Ascending aorta (tissue), 2 donors: ENCODE results near the gene TEX11. TPM values are rescaled to one million over a fixed set of nuclear protein-coding genes. Genes with fewer than 3 reads are reported as not detected.

Experiments
- DNase-seq, 2 donors: peaks; one replicate each; pipeline ENCODE4 v3.0.0-alpha.2; 2019; ENCODE audit warnings: low spot score in 2 of 2
- H3K27ac ChIP-seq, 2 donors: fragments of 200-600 bp; sonication (generic); one replicate each; pipeline ENCODE4 v1.5.1; 2016 to 2017; ENCODE audit warnings: mild to moderate bottlenecking in 1 of 2
- H3K27me3 ChIP-seq: fragments of 200-600 bp; sonication (generic); one replicate; pipeline ENCODE4 v1.5.1; 2017
- H3K36me3 ChIP-seq, 2 donors: fragments of 200-600 bp; sonication (generic); one replicate each; pipeline ENCODE4 v1.5.1; 2016
- H3K4me1 ChIP-seq, 2 donors: fragments of 200-600 bp; sonication (generic); one replicate each; pipeline ENCODE4 v1.5.1; 2016 to 2017; ENCODE audit warnings: mild to moderate bottlenecking in 1 of 2
- H3K4me3 ChIP-seq, 2 donors: fragments of 200-600 bp; sonication (generic); one replicate each; pipeline ENCODE4 v1.5.1; 2016 to 2017; ENCODE audit warnings: mild to moderate bottlenecking in 1 of 2
- H3K9me3 ChIP-seq, 2 donors: fragments of 200-600 bp; sonication (generic); one replicate each; pipeline ENCODE4 v1.5.1; 2016
- intact Hi-C: fragments of 100-400 bp; cut with DNase I; formaldehyde crosslinking; loops from one replicate; pipeline ENCODE4 v1.15.1; 2023
- total RNA-seq: library from RNA; depleted of rRNA; stranded (reverse); fragments of >200 nt; gene quantifications from one replicate; pipeline ENCODE4 v1.1.0, GENCODE V29; 2016
- TF ChIP-seq, protein P1 (sequence below), 3 experiments: fragments of 200-600 bp in 2 of 3; fragments of 450-650 bp in 1 of 3; sonication (generic) in 2 of 3; IDR thresholded peaks; one replicate each; pipeline ENCODE4 v1.5.1; 2016 to 2019; ENCODE audit warnings: antibody characterized with exemption in 3 of 3, mild to moderate bottlenecking in 1 of 3, moderate library complexity in 1 of 3

TEX11 gene
- total RNA-seq, 1 donor from 2014 or later = not detected

DNA sequence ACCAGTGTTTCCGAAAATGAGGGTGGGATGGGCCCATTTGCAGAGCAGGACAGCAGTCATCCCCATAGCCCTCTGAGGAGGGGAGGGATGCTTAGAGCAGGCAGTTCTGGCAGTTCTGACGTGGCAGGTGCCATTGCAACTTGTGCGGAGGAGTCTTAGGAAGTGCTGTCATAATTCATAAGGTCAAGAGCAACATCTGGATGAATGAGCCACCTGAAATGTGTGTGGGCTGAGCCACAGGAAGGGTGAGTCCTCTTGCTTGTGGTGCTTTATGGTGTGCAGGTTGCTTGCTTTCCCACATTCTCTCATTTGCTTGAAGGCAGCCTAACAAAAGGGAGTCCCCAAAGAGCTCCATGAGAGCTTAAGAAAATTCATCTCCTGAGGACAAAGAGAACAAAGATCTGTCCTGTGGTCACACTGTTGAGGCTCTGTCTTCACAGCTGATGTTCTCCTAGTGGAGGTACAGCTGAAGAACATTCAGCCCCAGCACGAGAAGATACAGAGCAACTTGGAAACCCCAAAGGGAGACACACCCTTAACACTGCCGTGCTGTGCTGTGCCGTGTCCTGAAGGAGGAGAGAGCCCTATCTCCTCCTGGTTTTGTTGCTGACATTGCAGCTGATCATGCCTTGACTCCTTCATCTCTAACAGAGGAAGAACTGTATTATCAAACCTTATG, 403.6 kb downstream of the TEX11 start:
- intact Hi-C loops = no loop called here
- TF ChIP-seq, protein P1, sequence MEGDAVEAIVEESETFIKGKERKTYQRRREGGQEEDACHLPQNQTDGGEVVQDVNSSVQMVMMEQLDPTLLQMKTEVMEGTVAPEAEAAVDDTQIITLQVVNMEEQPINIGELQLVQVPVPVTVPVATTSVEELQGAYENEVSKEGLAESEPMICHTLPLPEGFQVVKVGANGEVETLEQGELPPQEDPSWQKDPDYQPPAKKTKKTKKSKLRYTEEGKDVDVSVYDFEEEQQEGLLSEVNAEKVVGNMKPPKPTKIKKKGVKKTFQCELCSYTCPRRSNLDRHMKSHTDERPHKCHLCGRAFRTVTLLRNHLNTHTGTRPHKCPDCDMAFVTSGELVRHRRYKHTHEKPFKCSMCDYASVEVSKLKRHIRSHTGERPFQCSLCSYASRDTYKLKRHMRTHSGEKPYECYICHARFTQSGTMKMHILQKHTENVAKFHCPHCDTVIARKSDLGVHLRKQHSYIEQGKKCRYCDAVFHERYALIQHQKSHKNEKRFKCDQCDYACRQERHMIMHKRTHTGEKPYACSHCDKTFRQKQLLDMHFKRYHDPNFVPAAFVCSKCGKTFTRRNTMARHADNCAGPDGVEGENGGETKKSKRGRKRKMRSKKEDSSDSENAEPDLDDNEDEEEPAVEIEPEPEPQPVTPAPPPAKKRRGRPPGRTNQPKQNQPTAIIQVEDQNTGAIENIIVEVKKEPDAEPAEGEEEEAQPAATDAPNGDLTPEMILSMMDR (IDR thresholded peaks at IDR 0.05) = no peak
- Histone ChIP-seq H3K27me3 (no peaks in the 10 kb centered on the region), H3K4me3 (no peak overlapping the region), H3K9me3 (no peaks in the 10 kb centered on the region), H3K4me1 (no peaks in the 10 kb centered on the region), H3K27ac (no peak overlapping the region), H3K36me3 (peaks cover 6 to 9% of the 10 kb centered on the region in 2 donors)
- DNase-seq = no peak

DNA sequence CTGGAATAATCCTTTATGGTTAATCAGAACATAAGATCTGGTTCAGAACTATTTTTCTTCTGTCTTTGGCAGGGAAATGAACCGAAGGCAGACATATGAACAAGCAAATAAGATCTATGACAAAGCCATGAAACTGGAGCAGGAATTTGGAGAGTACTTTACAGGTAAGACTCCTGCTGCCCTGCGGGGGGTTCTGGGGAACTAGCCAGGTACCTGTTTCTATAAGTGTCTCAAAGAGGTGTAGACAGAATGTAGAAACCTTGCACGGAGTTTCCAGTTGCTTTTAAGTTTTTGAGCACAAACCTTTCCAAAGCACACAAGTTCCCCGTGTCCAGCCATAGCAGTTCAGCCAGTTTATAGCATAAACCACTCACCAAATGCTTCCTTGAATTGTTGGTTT, 407.7 kb downstream of the TEX11 start:
- no peaks in the 10 kb centered on the region for H3K27me3 ChIP-seq
- DNase-seq = no peak
- no peaks in the 10 kb centered on the region for H3K4me1 ChIP-seq
- no peak overlapping the region for H3K4me3 ChIP-seq
- no peak overlapping the region for H3K27ac ChIP-seq
- H3K9me3 ChIP-seq = no peaks in the 10 kb centered on the region
- intact Hi-C loops = no loop called here
- TF ChIP-seq, protein P1 (IDR thresholded peaks at IDR 0.05) = no peak
- H3K36me3 ChIP-seq = peaks cover 16 to 17% of the 10 kb centered on the region in 2 donors

DNA sequence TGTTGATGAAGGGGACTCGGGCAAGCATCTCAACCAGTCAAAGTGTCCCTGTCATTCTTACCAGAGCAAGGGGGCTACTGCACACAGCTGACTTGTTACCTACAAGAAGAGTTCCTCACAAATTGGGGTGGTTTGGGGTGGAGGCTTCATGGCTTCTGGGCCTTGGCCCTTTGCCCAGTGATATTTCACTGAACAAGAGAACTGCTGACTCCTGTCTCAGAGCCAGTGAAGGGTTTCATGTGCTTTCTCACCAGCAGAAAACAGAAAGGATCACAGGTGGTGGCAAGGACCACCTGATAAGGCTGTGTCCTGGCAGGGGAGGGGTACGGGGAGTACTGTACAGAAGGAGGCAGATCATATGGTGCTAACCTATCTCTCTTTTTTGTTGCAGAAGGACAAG, 410.4 kb downstream of the TEX11 start:
- Histone ChIP-seq H3K4me1 (no peaks in the 10 kb centered on the region), H3K9me3 (no peaks in the 10 kb centered on the region), H3K27ac (no peak overlapping the region), H3K27me3 (no peaks in the 10 kb centered on the region), H3K36me3 (peaks cover 20 to 28% of the 10 kb centered on the region in 2 donors), H3K4me3 (no peak overlapping the region)
- no peak for DNase-seq
- TF ChIP-seq, protein P1 (IDR thresholded peaks at IDR 0.05) = no peak
- intact Hi-C loops = no loop called here

GRCh38 chrX:70497026-70497425, 411.5 kb downstream of the TEX11 start:
- DNase-seq = no peak
- Histone ChIP-seq H3K27me3 (no peaks in the 10 kb centered on the region), H3K4me3 (no peak overlapping the region), H3K36me3 (peaks cover 18 to 30% of the 10 kb centered on the region in 2 donors), H3K4me1 (no peaks in the 10 kb centered on the region), H3K9me3 (no peaks in the 10 kb centered on the region), H3K27ac (no peak overlapping the region)
- intact Hi-C loops = no loop called here
- TF ChIP-seq, protein P1 (IDR thresholded peaks at IDR 0.05) = no peak

- Histone ChIP-seq H3K9me3 (no peaks in the 10 kb centered on the region), H3K4me3 (no peak overlapping the region), H3K36me3 (peaks cover 18 to 26% of the 10 kb centered on the region in 2 donors), H3K27me3 (no peaks in the 10 kb centered on the region), H3K27ac (no peak overlapping the region), H3K4me1 (no peaks in the 10 kb centered on the region)
- TF ChIP-seq, protein P1 (IDR thresholded peaks at IDR 0.05) = no peak
- intact Hi-C loops = no loop called here
- no peak for DNase-seq
These were observed 412.0 kb downstream of the TEX11 start for GRCh38 chrX:70496491-70496890.
